Pons (tissue), 1 donor: ENCODE results near the gene PRSS57.
"Not testable (repeated sequence)": the region's sequence is repeated elsewhere in the genome, so short reads cannot be mapped to it uniquely, and the experiment has no call there.

Experiments
- DNase-seq: peaks from one replicate; pipeline ENCODE4 v3.0.0-alpha.2; 2016; ENCODE audit warnings: low spot score

The PRSS57 gene

GRCh38 chr19:695352-695949 lies at the start of gene PRSS57:
Gene PRSS57 (minus strand): TSS chr19:695452. CDS start chr19:695430, 22 bp downstream.
- no peak for DNase-seq

DNA sequence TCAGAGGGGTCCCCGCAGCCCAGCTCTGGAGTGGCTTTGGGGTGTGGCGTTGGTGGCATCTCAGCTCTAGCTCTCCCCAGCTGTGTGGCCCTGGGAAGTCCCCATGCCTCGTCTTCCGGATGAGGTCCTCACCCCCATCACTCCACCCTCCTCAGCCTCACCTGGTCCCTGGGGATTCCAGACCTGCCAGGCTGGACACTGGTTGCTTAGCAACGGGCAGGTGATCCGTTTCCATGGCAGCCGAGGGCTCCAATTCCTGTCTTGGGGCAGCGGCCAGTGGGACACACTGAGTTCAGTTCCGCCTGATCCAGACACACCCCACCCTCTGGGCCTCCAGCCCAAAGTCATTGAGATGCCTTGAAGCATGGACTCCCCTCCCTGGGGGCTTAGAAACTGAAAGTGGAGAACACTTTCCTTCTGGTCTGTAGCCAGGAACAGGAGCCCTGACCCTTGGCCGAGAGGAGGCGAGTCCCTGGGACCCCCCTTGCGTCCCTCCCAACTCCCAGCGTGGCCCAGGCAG lies 48.0 kb upstream of the PRSS57 start:
- DNase-seq: no peak

GRCh38 chr19:742540-743075 lies 47.4 kb upstream of the PRSS57 start:
- DNase-seq: no peak

GRCh38 chr19:741506-742131 lies 46.4 kb upstream of the PRSS57 start:
- DNase-seq: no peak

DNA sequence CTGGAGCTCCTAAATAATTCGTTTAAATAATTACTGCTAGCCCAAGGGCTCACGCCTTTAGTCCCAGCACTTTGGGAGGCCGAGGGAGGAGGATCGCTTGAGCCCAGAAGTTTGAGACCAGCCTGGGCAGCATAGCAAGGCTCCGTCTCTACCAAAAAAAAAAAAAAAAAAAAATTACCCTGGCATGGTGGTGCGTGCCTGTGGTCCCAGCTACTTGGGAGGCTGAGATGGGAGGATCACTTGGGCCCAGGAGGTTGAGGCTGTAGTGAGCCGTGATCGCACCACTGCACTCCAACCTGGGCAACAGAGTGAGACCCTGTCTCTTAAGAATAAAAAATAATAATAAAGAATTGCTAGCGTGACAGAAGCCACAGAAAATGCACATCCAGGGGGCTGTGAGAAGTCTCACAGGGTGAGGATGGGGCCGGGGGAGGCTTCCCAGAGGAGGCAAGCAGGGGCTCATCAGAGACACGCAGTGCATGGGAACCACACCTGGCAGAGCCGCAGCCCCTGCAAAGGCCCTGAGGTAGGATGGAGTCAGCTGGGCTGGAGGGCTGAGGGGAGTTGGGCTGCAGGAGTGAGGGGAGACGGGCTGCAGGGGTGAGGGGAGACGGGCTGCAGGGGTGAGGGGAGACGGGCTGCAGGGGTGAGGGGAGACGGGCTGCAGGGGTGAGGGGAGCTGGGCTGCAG lies 45.7 kb upstream of the PRSS57 start:
- not testable (repeated sequence) for DNase-seq

GRCh38 chr19:739998-740715 lies 44.9 kb upstream of the PRSS57 start:
- no peak for DNase-seq

GRCh38 chr19:738509-739128 lies 43.4 kb upstream of the PRSS57 start:
- DNase-seq: no peak

DNA sequence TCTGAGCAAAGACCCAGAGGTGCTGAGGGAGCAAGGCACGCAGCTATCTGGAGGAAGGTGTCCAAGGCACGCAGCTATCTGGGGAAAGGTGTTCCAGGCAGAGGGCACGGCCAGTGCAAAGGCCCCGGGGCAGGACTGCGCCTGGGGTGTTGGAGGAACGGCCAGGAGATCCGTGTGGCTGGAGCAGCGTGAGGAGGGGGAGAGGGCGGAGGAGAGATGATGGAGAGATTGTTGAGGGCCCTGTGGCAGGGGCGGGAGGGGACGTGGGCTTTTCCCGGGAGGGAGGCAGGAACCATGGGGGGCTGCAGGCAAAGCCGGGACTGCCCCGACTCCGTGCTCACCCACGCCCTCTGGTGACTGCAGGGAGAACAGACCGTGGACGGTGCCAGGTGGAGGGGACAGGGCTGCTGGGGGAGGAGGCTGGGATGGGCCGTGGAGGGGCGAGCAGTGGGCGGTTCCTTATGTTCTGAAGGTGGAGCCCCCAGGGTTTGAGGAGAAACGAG lies 42.4 kb upstream of the PRSS57 start:
- no peak for DNase-seq

GRCh38 chr19:736125-736524 lies 40.9 kb upstream of the PRSS57 start:
- DNase-seq: no peak

DNA sequence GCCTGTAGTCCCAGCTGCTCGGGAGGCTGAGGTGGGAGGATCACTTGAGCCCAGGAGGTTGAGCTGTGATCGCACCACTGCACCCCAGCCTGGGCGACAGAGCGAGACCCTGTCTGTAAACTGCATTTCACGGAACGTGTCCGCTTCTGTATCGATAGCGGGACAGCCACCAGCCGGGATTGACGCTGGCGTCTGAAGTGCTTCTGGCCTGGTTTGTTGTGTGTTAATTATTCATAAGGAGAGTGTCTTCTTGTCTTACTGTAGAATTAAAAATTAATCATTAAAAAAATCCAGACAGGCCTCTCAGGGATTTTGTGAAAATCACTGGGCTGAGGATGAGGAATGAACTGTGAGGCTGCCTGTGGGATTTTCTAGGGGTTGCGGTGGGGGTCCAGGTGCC lies 39.5 kb upstream of the PRSS57 start:
- no peak for DNase-seq

GRCh38 chr19:732148-733069 lies 37.2 kb upstream of the PRSS57 start:
- DNase-seq: no peak

GRCh38 chr19:731000-731399 lies 35.7 kb upstream of the PRSS57 start:
- DNase-seq: no peak

GRCh38 chr19:729965-730668 lies 34.9 kb upstream of the PRSS57 start:
- no peak for DNase-seq

DNA sequence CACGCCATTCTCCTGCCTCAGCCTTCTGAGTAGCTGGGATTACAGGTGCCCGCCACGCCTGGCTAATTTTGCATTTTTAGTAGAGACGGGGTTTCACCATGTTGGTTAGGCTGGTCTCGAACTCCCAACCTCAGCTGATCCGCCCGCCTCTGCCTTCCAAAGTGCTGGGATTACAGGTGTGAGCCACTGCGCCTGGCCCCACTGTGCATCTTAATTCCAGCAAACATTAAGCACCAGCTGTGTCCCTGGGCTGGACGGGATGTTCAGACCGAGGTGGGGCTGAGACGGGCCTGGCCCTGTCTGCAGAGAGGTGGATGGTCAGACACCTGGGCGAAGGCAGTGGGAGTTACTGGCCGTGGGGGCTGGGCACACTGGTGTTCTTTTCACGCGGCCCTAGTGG lies 34.3 kb upstream of the PRSS57 start:
- not testable (repeated sequence) for DNase-seq

DNA sequence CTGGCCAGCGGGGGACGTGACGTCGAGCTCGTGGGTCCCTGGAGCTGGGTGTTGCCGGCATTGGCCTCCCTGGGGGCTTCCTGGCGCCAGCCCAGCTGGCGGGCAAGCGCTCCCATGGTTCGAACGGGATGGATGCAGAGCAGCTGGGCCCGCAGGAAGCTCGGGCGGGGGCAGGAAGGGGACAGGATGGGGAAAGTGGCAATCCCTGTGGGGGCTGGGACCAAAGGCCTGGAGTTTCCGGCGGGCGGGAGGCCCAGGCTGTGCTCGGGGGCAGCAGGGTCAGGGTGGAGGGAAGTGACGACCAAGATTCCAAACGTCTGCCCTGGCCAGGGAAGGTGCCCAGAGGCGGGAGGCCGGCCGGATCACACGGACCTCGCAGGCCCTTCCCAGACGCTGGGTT lies 32.8 kb upstream of the PRSS57 start:
- DNase-seq: no peak

GRCh38 chr19:726993-727956 lies 32.0 kb upstream of the PRSS57 start:
- DNase-seq: no peak

GRCh38 chr19:725461-726089 lies 30.3 kb upstream of the PRSS57 start:
- DNase-seq: no peak

DNA sequence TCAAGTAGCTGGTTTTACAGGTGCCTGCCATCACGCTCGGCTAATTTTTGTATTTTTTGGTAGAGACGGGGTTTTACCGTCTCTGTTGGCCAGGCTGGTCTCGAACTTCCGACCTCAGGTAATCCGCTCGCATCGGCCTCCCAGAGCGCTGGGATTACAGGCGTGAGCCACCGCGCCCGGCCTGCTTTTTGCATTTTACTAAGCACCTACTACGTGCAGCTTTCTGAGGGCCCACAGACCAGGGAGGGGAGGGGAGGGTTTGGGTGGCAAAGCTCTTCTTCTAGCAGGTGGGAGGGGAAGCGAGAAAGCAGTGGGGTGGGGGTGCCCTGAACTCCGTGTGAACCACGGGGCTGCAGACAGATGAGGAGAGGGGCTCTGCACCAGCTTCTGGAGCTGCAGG lies 28.5 kb upstream of the PRSS57 start:
- no peak for DNase-seq
